VCaP (cell line): ENCODE measurements around the gene POLR1B.
A peak's percentile ranks its signal among the peaks of the same experiment; 100 is the strongest.
"Not testable (repeated sequence)": the region's sequence is repeated elsewhere in the genome, so short reads cannot be mapped to it uniquely, and the experiment has no call there.

ENCODE experiments used
- H3K27ac ChIP-seq: fragments of 450-650 bp; 2 replicates; pipeline ENCODE4 v1.5.1; 2017
- TF ChIP-seq, protein P1 (sequence below): fragments of 450-650 bp; conservative IDR thresholded peaks from 2 replicates; pipeline ENCODE4 v1.5.1; 2017; ENCODE audit warnings: mild to moderate bottlenecking, moderate library complexity

Gene POLR1B, protein sequence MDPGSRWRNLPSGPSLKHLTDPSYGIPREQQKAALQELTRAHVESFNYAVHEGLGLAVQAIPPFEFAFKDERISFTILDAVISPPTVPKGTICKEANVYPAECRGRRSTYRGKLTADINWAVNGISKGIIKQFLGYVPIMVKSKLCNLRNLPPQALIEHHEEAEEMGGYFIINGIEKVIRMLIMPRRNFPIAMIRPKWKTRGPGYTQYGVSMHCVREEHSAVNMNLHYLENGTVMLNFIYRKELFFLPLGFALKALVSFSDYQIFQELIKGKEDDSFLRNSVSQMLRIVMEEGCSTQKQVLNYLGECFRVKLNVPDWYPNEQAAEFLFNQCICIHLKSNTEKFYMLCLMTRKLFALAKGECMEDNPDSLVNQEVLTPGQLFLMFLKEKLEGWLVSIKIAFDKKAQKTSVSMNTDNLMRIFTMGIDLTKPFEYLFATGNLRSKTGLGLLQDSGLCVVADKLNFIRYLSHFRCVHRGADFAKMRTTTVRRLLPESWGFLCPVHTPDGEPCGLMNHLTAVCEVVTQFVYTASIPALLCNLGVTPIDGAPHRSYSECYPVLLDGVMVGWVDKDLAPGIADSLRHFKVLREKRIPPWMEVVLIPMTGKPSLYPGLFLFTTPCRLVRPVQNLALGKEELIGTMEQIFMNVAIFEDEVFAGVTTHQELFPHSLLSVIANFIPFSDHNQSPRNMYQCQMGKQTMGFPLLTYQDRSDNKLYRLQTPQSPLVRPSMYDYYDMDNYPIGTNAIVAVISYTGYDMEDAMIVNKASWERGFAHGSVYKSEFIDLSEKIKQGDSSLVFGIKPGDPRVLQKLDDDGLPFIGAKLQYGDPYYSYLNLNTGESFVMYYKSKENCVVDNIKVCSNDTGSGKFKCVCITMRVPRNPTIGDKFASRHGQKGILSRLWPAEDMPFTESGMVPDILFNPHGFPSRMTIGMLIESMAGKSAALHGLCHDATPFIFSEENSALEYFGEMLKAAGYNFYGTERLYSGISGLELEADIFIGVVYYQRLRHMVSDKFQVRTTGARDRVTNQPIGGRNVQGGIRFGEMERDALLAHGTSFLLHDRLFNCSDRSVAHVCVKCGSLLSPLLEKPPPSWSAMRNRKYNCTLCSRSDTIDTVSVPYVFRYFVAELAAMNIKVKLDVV

DNA sequence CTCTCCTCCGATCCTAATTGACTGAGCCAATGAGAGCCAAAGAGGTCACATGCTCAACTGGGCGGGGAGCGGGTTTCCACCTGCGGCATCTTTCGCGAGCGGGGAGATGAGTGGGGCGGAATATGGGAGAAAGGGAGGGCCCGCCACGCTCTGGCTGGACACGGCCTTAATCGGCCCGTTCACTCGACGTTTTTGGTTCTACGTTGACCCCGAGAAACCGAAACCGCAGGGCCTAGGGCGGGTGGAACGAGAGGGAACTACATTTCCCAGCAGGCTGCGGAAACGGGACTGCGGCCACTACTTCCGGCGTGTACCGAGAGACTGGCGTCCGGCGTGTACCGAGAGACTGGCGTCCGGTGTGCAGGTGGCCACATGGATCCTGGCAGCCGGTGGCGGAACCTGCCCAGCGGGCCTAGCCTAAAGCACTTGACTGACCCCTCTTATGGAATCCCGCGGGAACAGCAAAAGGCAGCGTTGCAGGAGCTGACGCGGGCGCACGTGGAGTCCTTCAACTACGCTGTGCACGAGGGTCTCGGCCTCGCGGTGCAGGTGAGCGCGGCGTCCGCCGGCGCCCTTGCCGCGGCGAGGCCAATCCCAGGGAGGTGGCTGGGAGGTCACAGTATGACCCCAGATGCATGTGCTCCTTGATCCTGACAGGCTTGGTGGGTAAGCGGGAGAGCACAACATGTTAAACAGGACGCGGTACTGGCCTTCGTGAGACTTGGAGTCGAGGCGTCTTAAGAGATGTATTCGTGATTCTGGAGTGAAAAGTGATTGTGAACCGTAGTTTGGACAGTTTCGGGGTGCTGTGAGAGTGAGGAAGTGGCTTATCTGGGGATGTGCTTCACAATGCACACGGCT lies at the start of gene POLR1B:
POLR1B (plus strand) TSS at position 343 of the 861 bp plus-strand sequence; CDS start at position 373, 30 bp downstream.
- H3K27ac ChIP-seq = peak within 1 kb of the TSS; percentile 93
- TF ChIP-seq, protein P1, sequence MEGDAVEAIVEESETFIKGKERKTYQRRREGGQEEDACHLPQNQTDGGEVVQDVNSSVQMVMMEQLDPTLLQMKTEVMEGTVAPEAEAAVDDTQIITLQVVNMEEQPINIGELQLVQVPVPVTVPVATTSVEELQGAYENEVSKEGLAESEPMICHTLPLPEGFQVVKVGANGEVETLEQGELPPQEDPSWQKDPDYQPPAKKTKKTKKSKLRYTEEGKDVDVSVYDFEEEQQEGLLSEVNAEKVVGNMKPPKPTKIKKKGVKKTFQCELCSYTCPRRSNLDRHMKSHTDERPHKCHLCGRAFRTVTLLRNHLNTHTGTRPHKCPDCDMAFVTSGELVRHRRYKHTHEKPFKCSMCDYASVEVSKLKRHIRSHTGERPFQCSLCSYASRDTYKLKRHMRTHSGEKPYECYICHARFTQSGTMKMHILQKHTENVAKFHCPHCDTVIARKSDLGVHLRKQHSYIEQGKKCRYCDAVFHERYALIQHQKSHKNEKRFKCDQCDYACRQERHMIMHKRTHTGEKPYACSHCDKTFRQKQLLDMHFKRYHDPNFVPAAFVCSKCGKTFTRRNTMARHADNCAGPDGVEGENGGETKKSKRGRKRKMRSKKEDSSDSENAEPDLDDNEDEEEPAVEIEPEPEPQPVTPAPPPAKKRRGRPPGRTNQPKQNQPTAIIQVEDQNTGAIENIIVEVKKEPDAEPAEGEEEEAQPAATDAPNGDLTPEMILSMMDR = no peak

DNA sequence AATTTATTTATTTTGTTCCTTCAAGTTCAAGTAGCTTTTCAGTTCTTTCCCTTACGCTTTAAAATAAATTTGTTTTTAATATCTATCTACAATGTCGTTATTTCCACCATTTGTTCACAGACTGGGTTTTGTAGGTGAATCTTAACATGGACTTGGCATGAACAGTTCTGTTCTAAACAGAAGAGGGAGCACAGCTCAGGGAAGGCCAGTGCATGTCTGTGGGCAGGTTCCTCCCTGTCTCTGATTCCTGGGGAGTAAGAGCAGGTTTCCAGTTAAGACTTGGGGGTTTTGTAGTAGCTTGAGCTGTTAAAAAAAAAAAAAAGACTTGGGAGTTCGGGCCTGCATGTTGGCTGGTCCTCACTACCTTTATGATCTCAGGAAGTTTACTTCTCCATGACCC lies 49.2 kb upstream of the POLR1B start:
- TF ChIP-seq, protein P1 = peak; percentile 11; the same call in 1 of the 2 replicates
- no peak overlapping the region for H3K27ac ChIP-seq

DNA sequence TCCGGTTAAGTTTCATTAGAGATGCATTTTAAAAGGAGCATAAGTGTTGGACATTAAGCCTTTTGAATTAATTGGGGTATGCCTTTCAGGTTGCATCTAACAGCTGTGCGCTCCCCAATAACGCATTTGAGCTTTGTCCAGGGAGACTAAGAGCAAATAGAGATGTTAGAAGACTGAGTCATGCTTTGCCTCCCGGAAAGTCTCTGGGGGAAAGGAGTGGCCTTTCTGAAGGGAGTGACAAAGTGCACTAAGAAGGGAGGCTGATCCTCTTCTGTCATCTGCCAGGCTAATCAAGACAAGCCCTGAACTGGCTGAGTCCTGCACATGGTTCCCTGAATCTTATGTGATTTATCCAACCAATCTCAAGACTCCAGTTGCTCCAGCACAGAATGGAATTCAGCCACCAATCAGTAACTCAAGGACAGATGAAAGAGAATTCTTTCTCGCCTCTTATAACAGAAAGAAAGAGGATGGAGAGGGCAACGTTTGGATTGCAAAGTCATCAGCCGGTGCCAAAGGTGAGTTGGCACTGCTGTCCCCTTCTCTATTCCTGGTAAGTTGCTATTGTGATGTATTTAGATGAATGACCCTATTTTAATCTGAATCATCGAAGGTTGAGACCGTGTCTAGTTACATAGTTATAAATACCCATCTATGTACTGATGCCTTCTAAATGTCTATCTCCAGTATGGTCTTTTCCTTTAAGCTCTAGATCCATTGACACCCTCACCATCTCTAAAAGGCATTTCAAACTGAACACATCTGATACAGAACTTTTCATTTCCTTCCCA lies 48.2 kb upstream of the POLR1B start:
- TF ChIP-seq, protein P1 = no peak
- H3K27ac ChIP-seq = no peak overlapping the region

DNA sequence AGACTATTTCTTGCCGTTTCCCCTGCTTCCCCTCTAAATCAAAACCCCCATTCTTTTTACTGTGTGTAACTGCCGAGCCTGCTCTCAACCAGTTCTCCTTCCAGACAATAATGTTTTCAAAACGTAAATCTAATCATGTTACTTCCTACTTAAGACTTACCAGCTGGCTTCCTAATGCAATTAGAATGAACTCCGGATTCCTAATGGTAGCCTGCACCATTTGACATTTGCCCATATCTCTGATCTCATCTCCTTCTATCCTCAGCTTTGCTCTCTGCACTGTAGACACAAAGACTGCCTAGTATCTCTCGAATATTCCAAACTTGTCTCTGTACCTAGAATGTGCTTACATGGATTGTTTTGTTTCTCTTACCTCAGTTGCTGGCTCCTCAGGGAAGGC lies 47.4 kb upstream of the POLR1B start:
- no peak overlapping the region for H3K27ac ChIP-seq
- TF ChIP-seq, protein P1 = no peak

DNA sequence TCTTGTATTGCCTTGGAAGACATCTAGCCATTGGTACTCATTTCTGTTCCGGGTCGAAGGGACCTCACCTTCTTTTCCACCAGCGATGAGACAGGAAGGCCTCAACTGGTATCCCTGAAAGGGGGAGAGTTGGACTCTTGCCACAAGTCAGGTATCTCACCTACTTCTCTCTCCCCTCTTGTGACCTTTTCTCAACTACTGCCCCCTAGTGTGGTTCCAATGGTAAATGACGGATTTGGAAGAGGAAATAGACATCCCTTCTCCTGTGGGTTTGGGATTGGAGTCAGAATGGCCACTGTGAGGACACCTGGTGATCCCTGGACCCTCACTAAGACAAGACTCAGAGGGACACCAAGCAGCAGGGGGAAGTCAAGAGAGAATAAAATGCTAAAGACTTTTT lies 46.4 kb upstream of the POLR1B start:
- H3K27ac ChIP-seq = not testable (repeated sequence)

DNA sequence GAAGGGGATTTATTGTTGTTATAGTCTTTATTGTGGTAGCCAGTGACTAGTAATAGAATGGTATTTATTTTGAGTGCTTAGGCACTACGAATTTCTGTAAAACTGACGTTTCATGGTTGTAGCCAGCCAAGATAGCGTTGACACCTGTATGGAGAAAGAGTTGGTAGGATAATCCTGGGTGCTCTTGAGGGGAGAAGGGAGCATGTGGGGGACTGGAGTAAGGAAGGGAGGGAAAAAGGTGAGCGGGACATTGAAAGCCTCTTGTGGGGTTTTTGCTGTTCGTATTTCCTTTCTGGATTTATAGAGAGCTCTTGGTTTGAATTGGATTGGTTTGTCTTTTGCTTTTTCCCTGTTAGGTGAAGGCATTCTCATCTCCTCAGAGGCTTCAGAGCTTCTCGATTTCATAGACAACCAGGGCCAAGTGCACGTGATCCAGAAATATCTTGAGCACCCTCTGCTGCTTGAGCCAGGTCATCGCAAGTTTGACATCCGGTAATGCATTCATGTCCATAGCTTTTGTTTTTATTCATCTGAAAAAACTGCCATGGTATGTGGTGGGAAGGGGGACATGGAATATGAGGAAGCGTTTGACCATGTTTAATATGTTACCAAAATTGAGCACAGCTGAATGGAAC lies 41.3 kb upstream of the POLR1B start:
- not testable (repeated sequence) for H3K27ac ChIP-seq

DNA sequence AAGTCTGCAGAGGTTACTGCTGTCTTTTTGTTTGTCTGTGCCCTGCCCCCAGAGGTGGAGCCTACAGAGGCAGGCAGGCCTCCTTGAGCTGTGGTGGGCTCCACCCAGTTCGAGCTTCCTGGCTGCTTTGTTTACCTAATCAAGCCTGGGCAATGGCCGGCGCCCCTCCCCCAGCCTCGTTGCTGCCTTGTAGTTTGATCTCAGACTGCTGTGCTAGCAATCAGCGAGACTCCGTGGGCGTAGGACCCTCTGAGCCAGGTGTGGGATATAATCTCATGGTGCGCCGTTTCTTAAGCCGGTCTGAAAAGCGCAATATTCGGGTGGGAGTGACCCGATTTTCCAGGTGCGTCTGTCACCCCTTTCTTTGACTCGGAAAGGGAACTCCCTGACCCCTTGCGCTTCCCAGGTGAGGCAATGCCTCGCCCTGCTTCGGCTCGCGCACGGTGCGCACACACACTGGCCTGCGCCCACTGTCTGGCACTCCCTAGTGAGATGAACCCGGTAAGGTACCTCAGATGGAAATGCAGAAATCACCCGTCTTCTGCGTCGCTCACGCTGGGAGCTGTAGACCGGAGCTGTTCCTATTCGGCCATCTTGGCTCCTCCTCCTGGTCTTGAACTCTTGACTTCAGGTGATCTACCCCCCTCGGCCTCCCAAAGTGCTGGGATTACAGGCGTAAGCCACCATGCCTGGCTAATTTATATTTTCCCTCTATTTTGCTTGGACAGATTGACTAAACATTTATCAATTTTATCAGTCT lies 32.8 kb upstream of the POLR1B start:
- H3K27ac ChIP-seq = not testable (repeated sequence)
